ENCODE measurements around the gene THOC1.

THOC1 gene

GRCh38 chr18:211582-211981 is 56.3 kb downstream of the THOC1 start:
- no peak for DNase-seq

GRCh38 chr18:210733-211132 is 57.1 kb downstream of the THOC1 start:
- no peak for DNase-seq

GRCh38 chr18:210075-210474 is 57.8 kb downstream of the THOC1 start:
- DNase-seq, result no peak

- DNase-seq, result no peak
These were observed 68.1 kb downstream of the THOC1 start for GRCh38 chr18:199768-200167.

- no peak for DNase-seq
These were observed 68.6 kb downstream of the THOC1 start for GRCh38 chr18:199214-199613.

- no peak for DNase-seq
These were observed 72.2 kb downstream of the THOC1 start for GRCh38 chr18:195651-196050.

GRCh38 chr18:192801-193200 is 75.0 kb downstream of the THOC1 start:
- DNase-seq, result no peak

- no peak for DNase-seq
These were observed 76.1 kb downstream of the THOC1 start for GRCh38 chr18:191725-192124.

- DNase-seq, result no peak
These were observed 78.6 kb downstream of the THOC1 start for GRCh38 chr18:189254-189653.

- no peak for DNase-seq
These were observed 84.1 kb downstream of the THOC1 start for GRCh38 chr18:183769-184168.

GRCh38 chr18:181711-182110 is 86.1 kb downstream of the THOC1 start:
- no peak for DNase-seq

GRCh38 chr18:179499-179898 is 88.3 kb downstream of the THOC1 start:
- no peak for DNase-seq

- no peak for DNase-seq
These were observed 95.5 kb downstream of the THOC1 start for GRCh38 chr18:172361-172760.
